Ovary (tissue), 9 donors: Measurements from ENCODE around the gene TRAPPC10. TPM values are rescaled to one million over a fixed set of nuclear protein-coding genes. Genes with fewer than 3 reads are reported as not detected.

Source experiments
- DNase-seq, 5 donors: peaks; one replicate each; pipeline ENCODE4 v3.0.0-alpha.2; 2019 to 2020
- H3K27ac ChIP-seq, 2 donors: fragments of 200-600 bp; one replicate each; pipeline versions ENCODE4 v1.5.1 to v1.8.0; 2019 to 2022
- H3K27me3 ChIP-seq: fragments of 200-600 bp; one replicate; pipeline ENCODE4 v1.8.0; 2022
- H3K36me3 ChIP-seq: fragments of 200-600 bp; sonication (generic); one replicate; pipeline ENCODE4 v1.5.1; 2019
- H3K4me1 ChIP-seq: one replicate; pipeline ENCODE4 v1.8.1; 2013; ENCODE audit warnings: mild to moderate bottlenecking, moderate library complexity; ENCODE audit not compliant: insufficient read depth
- H3K4me3 ChIP-seq: fragments of 200-600 bp; sonication (generic); one replicate; pipeline ENCODE4 v1.5.1; 2017
- H3K9me3 ChIP-seq, 2 donors: fragments of 200-600 bp in 1 of 2; sonication (generic) in 1 of 2; one replicate each; pipeline versions ENCODE4 v1.5.1 to v1.8.1; 2013 to 2019; ENCODE audit warnings: mild to moderate bottlenecking in 1 of 2, moderate library complexity in 1 of 2
- EP300 ChIP-seq: sonication (generic); formaldehyde crosslinking; IDR thresholded peaks from one replicate; pipeline ENCODE4 v1.6.1; 2017; ENCODE audit warnings: antibody characterized with exemption
- POLR2A ChIP-seq: fragments of 450-650 bp; IDR thresholded peaks from one replicate; pipeline ENCODE4 v1.6.1; 2017; ENCODE audit warnings: antibody characterized with exemption, mild to moderate bottlenecking, moderate library complexity
- WGBS, 3 donors: extraction: QIAGEN DNeasy Blood & Tissue Kit in 1 of 3; methylation state at CpG; one replicate each; pipeline versions ENCODE4 v1.1.5 to v1.1.7; 2013 to 2017; 5-methylcytosine and 5-hydroxymethylcytosine counted together
- intact Hi-C, 4 donors: fragments of 100-400 bp; cut with DNase I; formaldehyde crosslinking; loops; one replicate each; pipeline versions ENCODE4 v1.11.0 to v1.15.1; 2022 to 2023
- polyA plus RNA-seq, 2 donors: library from polyadenylated mRNA; stranded (reverse); fragments of 200-250 nt in 1 of 2; fragments of 350-450 nt in 1 of 2; fragmentation: Illumina TruSeq in 1 of 2; extraction: RNeasy Lipid Tissue Mini Kit (QIAGEN cat#74804) in 1 of 2; gene quantifications; one replicate each; pipeline ENCODE4 v1.2.3, GENCODE V29; 2013 to 2014
- total RNA-seq, 7 donors: library from RNA; depleted of rRNA in 2 of 7; stranded (reverse); fragments of >200 nt in 2 of 7; fragmentation: NEBNext Ultra II Directional in 3 of 7; extraction: Animal tissue kit (Norgen Biotek cat#: 25700) in 3 of 7; gene quantifications; one replicate each; pipeline versions ENCODE4 v1.1.0 to v1.2.4, GENCODE V29; 2016 to 2023
- TF ChIP-seq, protein P1 (sequence below), 3 donors: fragments of 450-650 bp in 2 of 3; fragments of 200-600 bp in 1 of 3; IDR thresholded peaks; one replicate each; pipeline versions ENCODE4 v1.5.1 to v1.8.0; 2016 to 2022; ENCODE audit warnings: antibody characterized with exemption in 3 of 3, mild to moderate bottlenecking in 1 of 3
- donor health status: DM: no; HTN: no; CAD: no; lungs with moderate emphysema.
- donor health status: DM: no; HTN: no; CAD: no.
- donor health status: Bipolar disorder and iron deficiency.
- donor health status: DM: yes; HTN: yes; CAD: no.
- donor health status: DM: no; HTN: no; CAD: no.
- donor health status: DM: yes; HTN: yes; CAD: no.

TRAPPC10 gene
- total and polyA plus RNA-seq, 9 donors = 7.9 to 30.1 (median 21.3) TPM

DNA sequence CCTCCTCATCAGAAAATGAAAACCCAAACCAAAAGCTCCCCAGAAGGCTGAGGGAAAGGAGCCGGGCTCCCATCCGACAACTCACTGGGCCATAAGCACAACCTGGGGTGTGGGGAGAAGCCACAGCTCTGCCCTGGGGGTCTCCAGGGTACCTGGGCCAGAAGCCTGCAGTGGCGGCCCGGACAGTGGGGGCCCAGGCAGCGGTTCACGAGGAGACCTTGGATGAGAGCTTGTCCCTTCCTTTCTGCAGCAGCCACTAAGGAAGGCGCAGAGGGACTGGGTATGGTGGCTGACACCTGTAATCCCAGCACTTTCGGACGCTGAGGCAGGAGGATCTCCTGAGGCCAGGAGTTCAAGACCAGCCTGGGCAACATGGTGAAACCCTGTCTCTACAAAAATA is 17.5 kb upstream of the TRAPPC10 start:
- peaks cover 4% of the 10 kb centered on the region for H3K4me1 ChIP-seq
- no peak for TF ChIP-seq EP300
- no peak for TF ChIP-seq POLR2A
- TF ChIP-seq, protein P1, sequence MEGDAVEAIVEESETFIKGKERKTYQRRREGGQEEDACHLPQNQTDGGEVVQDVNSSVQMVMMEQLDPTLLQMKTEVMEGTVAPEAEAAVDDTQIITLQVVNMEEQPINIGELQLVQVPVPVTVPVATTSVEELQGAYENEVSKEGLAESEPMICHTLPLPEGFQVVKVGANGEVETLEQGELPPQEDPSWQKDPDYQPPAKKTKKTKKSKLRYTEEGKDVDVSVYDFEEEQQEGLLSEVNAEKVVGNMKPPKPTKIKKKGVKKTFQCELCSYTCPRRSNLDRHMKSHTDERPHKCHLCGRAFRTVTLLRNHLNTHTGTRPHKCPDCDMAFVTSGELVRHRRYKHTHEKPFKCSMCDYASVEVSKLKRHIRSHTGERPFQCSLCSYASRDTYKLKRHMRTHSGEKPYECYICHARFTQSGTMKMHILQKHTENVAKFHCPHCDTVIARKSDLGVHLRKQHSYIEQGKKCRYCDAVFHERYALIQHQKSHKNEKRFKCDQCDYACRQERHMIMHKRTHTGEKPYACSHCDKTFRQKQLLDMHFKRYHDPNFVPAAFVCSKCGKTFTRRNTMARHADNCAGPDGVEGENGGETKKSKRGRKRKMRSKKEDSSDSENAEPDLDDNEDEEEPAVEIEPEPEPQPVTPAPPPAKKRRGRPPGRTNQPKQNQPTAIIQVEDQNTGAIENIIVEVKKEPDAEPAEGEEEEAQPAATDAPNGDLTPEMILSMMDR (IDR thresholded peaks at IDR 0.05) = no peak
- no peaks in the 10 kb centered on the region for H3K27me3 ChIP-seq
- intact Hi-C loops = no loop called here
- no peak overlapping the region for H3K27ac ChIP-seq
- 91 to 96% (median 92%) methylated on average over 9 of the region's 9 CpGs for WGBS, 3 donors
- H3K4me3 ChIP-seq = no peak overlapping the region
- no peaks in the 10 kb centered on the region for H3K36me3 ChIP-seq
- DNase-seq = no peak
- no peaks in the 10 kb centered on the region for H3K9me3 ChIP-seq

- Histone ChIP-seq H3K36me3 (no peaks in the 10 kb centered on the region), H3K27me3 (no peaks in the 10 kb centered on the region), H3K4me3 (no peak overlapping the region), H3K9me3 (no peaks in the 10 kb centered on the region), H3K27ac (no peak overlapping the region), H3K4me1 (peaks cover 4% of the 10 kb centered on the region)
- 89 to 94% (median 91%) methylated on average over 18 of the region's 18 CpGs for WGBS, 3 donors
- TF ChIP-seq EP300 (no peak), POLR2A (no peak)
- TF ChIP-seq, protein P1 (IDR thresholded peaks at IDR 0.05) = no peak
- intact Hi-C loops = no loop called here
- no peak for DNase-seq
Measured at GRCh38 chr21:43995521-43996105, 16.5 kb upstream of the TRAPPC10 start.

DNA sequence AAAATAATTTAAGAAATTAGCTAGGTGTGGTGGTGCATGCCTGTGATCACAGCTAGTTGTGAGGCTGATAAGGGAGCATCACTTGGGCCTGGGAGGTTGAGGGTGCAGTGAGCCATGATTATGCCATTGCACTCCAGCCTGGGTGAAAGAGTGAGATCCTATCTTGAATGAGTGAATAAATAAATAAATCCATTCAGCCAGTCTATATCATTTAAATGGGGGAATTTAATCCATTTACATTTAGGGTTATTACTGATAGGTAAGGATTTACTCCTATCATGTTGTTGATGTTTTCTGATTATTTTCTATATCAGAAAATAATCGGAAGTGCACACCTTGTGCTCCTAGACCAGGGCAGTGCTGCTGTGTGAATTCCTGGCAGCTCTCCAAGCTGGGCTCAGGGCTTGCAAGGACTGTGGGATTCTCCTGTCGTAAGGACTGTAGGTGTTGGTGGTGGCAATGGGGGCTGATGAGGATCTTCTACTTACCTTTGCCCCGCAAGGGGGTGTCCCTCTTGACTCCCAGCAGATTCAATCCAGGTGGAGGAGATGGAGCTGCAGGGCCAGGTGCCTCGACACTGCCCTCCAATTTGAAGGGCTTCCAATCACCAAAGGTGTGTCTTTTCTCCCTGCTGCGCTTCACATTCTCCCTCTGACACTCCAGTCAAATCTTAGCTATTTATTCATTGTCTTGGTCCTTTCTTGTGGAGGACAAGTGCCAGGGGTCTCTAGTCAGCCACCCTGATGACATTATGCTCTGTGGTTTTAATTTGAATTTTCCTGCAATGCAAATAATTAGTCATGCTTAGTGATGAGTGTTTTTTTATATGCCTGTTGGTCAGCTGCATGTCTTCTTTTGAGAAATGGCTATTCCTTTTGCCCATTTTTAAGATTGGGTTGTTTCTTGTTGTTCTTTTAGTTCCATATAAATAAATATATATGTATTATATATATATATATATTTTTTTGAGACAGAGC is 14.1 kb upstream of the TRAPPC10 start:
- WGBS, 3 donors = 90 to 94% (median 93%) methylated on average over 5 of the region's 5 CpGs
- DNase-seq = no peak
- Histone ChIP-seq H3K27ac (no peak overlapping the region), H3K9me3 (no peaks in the 10 kb centered on the region), H3K4me1 (no peaks in the 10 kb centered on the region), H3K4me3 (no peak overlapping the region), H3K36me3 (no peaks in the 10 kb centered on the region), H3K27me3 (no peaks in the 10 kb centered on the region)
- intact Hi-C loops = no loop called here
- TF ChIP-seq, protein P1 (IDR thresholded peaks at IDR 0.05) = no peak
- TF ChIP-seq POLR2A (no peak), EP300 (no peak)

GRCh38 chr21:44000360-44000759 is 11.7 kb upstream of the TRAPPC10 start:
- intact Hi-C loops = no loop called here

More at GRCh38 chr21:44000360-44000759, 11.7 kb upstream of the TRAPPC10 start:
- no peaks in the 10 kb centered on the region for H3K9me3 ChIP-seq
- H3K36me3 ChIP-seq = no peaks in the 10 kb centered on the region
- no peaks in the 10 kb centered on the region for H3K27me3 ChIP-seq
- TF ChIP-seq POLR2A (no peak), EP300 (no peak)
- TF ChIP-seq, protein P1 (IDR thresholded peaks at IDR 0.05) = no peak
- no peaks in the 10 kb centered on the region for H3K4me1 ChIP-seq
- H3K27ac ChIP-seq = no peak overlapping the region
- 38 to 39% (median 38%) methylated on average over 7 of the region's 7 CpGs for WGBS, 3 donors
- no peak overlapping the region for H3K4me3 ChIP-seq
- DNase-seq = peak in 1 of 5 donors; percentile 28
